NCI-H2107 treated with DMSO at 0.1 percent for 48 hours (cell line): ENCODE measurements around the gene LRIG1.
A peak's percentile ranks its signal among the peaks of the same experiment; 100 is the strongest.

Experiments
- DNase-seq: peaks from one replicate; lab custom pipeline; 2025; ENCODE audit not compliant: unreplicated experiment; lab: John Stamatoyannopoulos, UW

Gene LRIG1

GRCh38 chr3:66392512-66392911, 108.3 kb downstream of the LRIG1 start:
- DNase-seq, result no peak

DNA sequence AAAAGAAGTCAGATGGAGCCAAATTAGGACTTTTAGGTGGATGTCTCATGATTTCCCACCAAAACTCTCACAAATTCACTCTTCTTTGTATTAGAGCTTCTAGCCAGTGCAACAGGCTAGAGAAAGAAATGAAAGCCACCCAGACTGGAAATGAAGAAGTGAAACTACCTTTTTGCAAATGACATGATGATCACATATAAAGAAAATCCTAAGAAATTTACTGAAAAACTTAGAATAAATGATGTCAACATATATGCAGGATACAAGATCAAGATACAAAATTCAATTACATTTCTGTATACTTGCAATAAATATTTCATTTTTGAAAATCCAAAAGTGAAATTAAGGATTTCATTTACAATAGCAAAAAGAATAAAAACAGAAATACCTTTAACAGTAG, 110.8 kb downstream of the LRIG1 start:
- DNase-seq, result no peak

DNA sequence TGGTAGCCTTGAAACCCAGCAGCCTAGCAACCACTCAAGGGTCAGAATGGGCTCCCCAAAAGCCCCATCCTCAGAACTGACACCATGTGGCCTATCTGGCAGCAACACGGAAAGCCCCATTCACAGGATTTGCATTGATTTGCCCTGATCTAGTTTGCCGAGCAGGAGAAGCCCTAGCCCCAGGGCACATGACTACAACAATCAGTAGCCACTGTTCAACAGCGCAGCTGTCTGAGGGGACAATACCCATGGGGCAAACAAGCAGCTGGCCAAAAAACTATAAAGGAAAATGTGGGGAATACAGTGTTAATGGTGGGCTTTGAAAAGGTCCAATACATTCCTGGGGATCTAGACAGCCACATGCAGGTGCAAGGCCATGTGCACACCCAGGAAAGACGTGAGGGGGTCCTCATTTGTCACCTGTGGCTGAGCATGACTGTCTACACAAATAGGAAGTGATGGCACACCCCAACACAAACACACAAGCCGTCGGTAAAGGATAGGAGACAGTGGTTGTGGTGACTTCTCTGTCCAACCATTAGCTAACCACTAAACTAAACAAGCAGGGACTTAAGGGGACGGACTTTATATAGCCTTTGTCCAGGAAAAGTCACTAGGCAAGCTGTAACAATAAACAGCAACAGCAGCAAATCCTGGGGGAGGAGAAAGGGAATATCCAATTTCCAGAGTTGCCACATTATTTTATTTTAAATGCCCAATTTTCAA, 113.7 kb downstream of the LRIG1 start:
- no peak for DNase-seq

GRCh38 chr3:66386011-66386924, 114.6 kb downstream of the LRIG1 start:
- no peak for DNase-seq

DNA sequence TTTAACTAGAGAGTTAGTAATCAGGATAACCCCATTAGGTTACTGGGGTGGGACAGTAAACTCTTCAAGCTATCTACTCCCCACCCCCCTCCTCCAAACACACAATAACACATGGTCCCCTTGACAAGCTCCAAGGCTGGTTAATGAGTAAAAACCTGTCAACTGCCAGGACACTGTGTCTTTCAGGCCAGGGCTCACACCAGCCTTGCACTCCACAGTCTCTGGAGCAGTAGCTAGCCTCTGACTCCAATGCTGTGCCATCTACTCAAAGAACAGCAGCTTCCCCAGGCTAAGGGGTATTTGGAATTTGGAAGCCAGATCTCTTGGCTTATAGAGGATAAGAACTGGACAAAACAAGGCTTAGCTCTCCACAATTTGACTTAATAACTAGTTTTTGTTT, 115.8 kb downstream of the LRIG1 start:
- DNase-seq, result no peak

DNA sequence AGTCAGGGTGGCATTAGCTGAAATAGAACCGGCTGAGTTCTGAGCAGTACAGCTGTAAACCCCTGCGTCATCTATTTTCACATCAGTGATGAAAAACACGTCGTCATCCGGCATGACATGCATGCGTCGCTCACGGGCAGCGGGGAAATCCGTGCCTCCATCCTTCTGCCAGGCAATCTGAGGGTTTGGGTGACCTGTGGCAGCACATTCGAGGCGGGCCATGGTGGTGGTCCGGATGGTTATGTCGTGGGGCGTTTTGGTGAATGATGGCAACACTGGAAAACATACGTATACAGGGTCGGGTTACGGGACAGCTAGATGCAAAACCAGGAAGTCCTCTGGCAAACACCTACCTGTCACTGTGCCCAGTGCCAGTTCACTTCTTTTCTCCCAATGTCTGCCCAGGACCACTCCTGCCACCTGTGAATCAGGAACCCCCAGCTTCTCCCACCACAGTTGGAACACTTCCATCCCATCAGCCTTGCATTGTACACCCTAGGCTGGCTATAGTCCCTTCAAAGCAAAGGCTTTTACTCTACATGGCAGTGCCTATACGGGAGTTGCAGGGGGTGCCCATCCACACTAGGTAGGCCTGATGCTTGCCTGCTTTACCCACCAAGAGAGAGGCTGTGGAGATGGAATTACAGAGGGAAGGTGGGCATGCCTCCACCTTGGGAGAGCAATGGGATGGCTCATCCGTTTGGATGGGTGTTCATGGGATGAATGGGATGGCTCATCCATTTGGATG, 116.7 kb downstream of the LRIG1 start:
- no peak for DNase-seq

GRCh38 chr3:66383023-66383422, 117.8 kb downstream of the LRIG1 start:
- DNase-seq, result no peak

DNA sequence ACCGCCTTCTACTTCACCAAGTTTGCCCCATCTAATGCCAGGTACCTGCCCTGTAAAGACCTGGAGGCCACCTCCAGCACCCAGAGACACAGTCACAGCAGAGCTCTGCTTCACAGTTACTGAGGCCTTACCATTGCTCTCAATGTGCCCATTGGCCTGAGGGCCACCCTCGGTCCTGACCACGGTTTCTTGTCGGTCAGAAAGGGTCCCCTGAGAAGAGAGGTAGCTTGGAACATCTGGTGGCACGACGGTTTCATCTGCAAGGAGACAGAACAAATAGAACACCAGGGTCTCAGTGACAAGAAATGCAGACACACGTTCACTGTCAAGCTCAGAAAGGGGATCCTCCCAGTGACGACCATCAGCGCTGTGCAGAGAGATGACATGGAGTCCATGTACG, 118.7 kb downstream of the LRIG1 start:
- DNase-seq, result no peak

GRCh38 chr3:66381626-66382025, 119.2 kb downstream of the LRIG1 start:
- DNase-seq, result no peak

GRCh38 chr3:66380200-66380932, 120.5 kb downstream of the LRIG1 start:
- no peak for DNase-seq

GRCh38 chr3:66379565-66379964, 121.3 kb downstream of the LRIG1 start:
- no peak for DNase-seq

DNA sequence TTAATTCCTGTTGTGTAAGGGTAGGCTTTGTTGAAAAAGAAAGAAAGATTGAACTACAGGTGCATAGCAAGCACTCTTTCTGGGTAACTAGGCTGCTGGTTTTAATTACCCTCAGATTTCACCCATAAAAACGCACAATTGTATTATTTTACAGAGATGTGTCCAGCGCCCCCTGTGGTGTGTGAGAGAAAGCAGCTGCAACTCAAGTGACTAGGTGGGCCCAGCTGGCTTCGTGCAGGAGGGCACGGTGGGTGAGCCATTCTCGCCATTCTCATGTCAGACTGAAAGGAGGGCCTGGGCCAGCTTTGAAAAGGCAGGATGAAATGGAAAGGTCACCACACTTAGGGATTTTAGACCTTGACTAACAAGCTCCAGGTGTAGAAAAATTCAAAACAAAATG, 122.6 kb downstream of the LRIG1 start:
- DNase-seq, result no peak

- no peak for DNase-seq
Measured at GRCh38 chr3:66377800-66378199, 123.0 kb downstream of the LRIG1 start.

DNA sequence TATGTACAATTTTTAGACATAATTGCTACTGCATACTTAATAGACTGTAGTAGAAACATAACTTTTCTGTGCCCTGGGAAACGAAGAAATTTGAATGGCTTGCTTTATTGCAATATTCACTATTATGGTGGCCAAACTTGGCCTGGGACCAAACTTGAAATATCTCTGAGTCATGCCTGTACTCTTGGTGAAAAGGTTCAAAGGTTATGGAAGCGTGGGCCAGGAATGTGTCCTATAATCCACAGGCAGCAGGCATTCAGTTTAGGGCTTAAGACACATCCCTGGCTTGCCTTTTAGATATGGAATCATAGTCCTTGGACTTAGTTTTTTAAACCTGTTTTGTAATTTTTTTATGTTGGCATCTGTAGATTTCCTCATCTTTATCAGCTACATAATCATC, 124.3 kb downstream of the LRIG1 start:
- no peak for DNase-seq

- peak; percentile 2 for DNase-seq
Measured at GRCh38 chr3:66372681-66373350, 128.0 kb downstream of the LRIG1 start.

DNA sequence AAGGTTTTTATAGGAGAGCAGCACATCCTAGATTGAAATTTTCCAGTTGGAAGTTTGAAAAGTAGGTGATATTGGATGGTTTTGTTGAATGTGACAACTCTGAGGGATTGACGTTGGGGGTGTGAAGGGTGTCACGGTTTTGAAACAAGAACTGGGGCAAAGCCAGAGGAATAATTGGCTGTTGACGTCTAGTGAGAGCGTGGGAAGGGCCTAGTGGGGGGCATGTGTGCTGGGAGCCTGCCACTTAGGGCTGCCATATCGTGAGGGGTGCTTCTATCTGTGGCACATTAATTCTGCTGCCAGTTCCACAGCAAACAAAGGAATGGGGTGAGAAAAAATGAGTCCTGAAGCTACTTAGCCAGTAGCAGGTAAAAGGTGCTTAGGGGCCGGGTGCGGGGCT, 129.4 kb downstream of the LRIG1 start:
- DNase-seq, result no peak

DNA sequence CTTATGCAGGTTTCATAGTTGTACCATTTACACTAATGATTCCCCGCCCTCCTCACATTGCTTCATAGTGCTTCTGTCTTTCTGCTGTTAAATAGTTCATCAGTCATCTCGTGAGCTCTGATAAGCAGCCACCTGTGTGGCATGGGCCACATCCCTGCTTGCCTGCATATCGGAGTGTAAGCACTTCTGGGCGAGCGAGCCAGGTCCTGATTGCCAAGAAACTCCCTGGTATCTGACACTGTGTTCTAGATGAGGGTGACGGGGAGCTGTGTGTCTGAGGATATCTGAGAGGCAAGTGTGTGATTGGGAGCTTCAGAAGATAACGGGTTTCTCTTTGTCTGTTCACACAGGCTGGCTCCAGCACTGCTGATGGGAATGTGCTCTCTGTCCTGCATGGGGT, 130.6 kb downstream of the LRIG1 start:
- no peak for DNase-seq

DNA sequence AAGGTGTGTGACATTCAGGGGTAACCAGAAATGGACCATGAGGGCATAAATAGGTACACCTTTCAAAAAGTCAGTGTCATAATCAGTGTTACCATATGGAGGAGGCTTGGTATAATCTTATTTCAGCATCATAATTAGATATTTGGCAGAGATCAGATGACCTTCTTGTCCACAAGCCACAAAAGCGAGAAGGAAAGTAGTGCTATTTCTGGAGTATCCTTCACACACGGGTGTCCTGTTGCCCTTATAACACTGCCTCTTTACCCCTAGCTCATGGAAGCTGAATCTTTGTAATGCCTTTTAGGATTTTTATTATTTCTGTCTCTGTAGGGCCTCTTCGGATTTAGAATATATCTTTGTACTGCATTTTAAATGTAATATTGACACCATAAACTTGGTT, 132.8 kb downstream of the LRIG1 start:
- DNase-seq, result no peak

GRCh38 chr3:66366747-66367146, 134.1 kb downstream of the LRIG1 start:
- DNase-seq, result no peak

DNA sequence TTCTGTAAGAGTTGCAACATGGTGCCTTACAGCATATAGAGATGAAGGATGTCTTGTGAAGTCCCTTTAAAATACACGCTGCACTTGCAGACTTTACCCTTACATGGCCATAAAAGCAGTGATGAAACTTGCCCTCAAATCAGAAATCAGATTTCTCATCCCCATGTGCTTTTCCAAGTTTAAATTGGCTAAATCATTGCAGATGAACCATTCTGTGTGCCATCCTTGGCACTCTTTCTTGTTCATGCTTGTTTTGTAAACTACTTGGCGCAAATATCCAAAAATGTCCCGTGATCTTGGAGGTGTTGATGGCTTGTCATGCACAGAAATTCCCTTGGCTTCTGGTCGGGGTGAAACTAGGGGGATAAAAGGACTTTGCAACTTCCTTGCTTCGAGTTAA, 135.7 kb downstream of the LRIG1 start:
- no peak for DNase-seq
